ENCODE data around the gene WIPF1.

- TF ChIP-seq MAX (CRISPR knock-in tag; IDR thresholded peaks at IDR 0.05) (no peak), CTCF (IDR thresholded peaks at IDR 0.05) (no peak), GABPB1 (CRISPR knock-in tag; IDR thresholded peaks at IDR 0.05) (no peak), ZBTB21 (CRISPR knock-in tag; IDR thresholded peaks at IDR 0.05; ENCODE audit: borderline replicate concordance) (no peak), FOXP1 (CRISPR knock-in tag; IDR thresholded peaks at IDR 0.05; ENCODE audit: borderline replicate concordance) (no peak)
Observed at GRCh38 chr2:174593041-174593440, 4.6 kb downstream of the WIPF1 start.

All from WTC11 (cell line).